Suprapubic skin (tissue), 4 donors: ENCODE data around the gene AP2A1.

Source experiments
- CTCF ChIP-seq, 2 donors: fragments of 200-600 bp in 1 of 2; fragments of 450-650 bp in 1 of 2; sonication (generic) in 1 of 2; IDR thresholded peaks; one replicate each; pipeline ENCODE4 v1.5.1; 2016 to 2019; ENCODE audit warnings: antibody characterized with exemption in 2 of 2, mild to moderate bottlenecking in 1 of 2, moderate library complexity in 1 of 2
- EP300 ChIP-seq: sonication (generic); formaldehyde crosslinking; IDR thresholded peaks from one replicate; pipeline ENCODE4 v1.6.1; 2017; ENCODE audit warnings: antibody characterized with exemption
- POLR2A ChIP-seq, 2 donors: fragments of 450-650 bp; IDR thresholded peaks; one replicate each; pipeline ENCODE4 v1.6.1; 2017; ENCODE audit warnings: antibody characterized with exemption in 2 of 2, mild to moderate bottlenecking in 2 of 2, moderate library complexity in 2 of 2
- POLR2AphosphoS5 ChIP-seq, 3 donors: sonication (generic); formaldehyde crosslinking; IDR thresholded peaks; one replicate each; pipeline ENCODE4 v1.6.1; 2017; ENCODE audit warnings: antibody characterized with exemption in 3 of 3

DNA sequence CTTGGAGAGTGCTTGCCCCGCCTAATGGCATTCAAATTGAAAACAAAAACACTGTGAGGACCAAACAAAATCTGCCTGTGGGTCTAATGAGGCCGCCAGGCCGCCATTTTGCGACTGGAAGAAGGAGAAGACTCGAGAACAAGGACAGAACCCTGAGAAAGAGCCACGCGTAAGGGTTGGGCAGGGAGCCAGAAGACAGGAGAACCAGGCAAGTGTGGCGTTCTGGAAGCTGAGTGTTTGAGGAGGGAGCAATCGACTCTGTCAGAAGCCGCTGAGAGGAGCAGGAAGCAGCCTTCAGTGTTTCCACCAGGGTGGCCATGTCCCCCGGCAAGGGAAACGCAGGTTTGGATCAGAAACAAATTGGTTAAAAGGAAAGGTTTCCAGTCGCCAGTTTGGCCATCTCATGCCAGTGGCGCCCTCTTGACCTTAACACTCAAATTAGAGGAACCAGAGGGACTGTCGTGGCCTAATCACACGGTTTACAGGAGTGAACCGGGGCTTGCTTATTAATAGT is 74.0 kb downstream of the AP2A1 start:
- TF ChIP-seq POLR2AphosphoS5 (IDR thresholded peaks at IDR 0.05) (no peak), POLR2A (IDR thresholded peaks at IDR 0.05) (no peak), CTCF (IDR thresholded peaks at IDR 0.05) (no peak), EP300 (no peak)
